ENCODE data around the gene CLMP.

- no peak for TF ChIP-seq RARB (CRISPR knock-in tag; IDR thresholded peaks at IDR 0.05)
- TF ChIP-seq CSDC2 (CRISPR knock-in tag; IDR thresholded peaks at IDR 0.05), result no peak
- no peak for TF ChIP-seq ZFP30 (CRISPR knock-in tag; IDR thresholded peaks at IDR 0.05)
- no peak for TF ChIP-seq BACH2 (CRISPR knock-in tag; IDR thresholded peaks at IDR 0.05; ENCODE audit: borderline replicate concordance)
- no peak for TF ChIP-seq ESRRG (CRISPR knock-in tag; IDR thresholded peaks at IDR 0.05)
- no peak for TF ChIP-seq ISL1 (CRISPR knock-in tag; IDR thresholded peaks at IDR 0.05)
- TF ChIP-seq TCF4 (CRISPR knock-in tag; IDR thresholded peaks at IDR 0.05; ENCODE audit: borderline replicate concordance), result no peak
- TF ChIP-seq ZNF565 (CRISPR knock-in tag; conservative IDR thresholded peaks at IDR 0.05; ENCODE audit: low read depth), result no peak
- TF ChIP-seq, protein P1, sequence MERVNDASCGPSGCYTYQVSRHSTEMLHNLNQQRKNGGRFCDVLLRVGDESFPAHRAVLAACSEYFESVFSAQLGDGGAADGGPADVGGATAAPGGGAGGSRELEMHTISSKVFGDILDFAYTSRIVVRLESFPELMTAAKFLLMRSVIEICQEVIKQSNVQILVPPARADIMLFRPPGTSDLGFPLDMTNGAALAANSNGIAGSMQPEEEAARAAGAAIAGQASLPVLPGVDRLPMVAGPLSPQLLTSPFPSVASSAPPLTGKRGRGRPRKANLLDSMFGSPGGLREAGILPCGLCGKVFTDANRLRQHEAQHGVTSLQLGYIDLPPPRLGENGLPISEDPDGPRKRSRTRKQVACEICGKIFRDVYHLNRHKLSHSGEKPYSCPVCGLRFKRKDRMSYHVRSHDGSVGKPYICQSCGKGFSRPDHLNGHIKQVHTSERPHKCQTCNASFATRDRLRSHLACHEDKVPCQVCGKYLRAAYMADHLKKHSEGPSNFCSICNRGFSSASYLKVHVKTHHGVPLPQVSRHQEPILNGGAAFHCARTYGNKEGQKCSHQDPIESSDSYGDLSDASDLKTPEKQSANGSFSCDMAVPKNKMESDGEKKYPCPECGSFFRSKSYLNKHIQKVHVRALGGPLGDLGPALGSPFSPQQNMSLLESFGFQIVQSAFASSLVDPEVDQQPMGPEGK (CRISPR knock-in tag; IDR thresholded peaks at IDR 0.05; ENCODE audit: borderline replicate concordance), result no peak
- TF ChIP-seq ZC3H10 (CRISPR knock-in tag; IDR thresholded peaks at IDR 0.05), result no peak
- TF ChIP-seq, protein P2, sequence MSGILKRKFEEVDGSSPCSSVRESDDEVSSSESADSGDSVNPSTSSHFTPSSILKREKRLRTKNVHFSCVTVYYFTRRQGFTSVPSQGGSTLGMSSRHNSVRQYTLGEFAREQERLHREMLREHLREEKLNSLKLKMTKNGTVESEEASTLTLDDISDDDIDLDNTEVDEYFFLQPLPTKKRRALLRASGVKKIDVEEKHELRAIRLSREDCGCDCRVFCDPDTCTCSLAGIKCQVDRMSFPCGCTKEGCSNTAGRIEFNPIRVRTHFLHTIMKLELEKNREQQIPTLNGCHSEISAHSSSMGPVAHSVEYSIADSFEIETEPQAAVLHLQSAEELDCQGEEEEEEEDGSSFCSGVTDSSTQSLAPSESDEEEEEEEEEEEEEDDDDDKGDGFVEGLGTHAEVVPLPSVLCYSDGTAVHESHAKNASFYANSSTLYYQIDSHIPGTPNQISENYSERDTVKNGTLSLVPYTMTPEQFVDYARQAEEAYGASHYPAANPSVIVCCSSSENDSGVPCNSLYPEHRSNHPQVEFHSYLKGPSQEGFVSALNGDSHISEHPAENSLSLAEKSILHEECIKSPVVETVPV (CRISPR knock-in tag; IDR thresholded peaks at IDR 0.05), result no peak
Measured at GRCh38 chr11:123084454-123084853, 110.6 kb downstream of the CLMP start.

Data from SK-N-SH treated with all-trans-retinoic acid at 6 μM for 48 hours (cell line).